Neutrophil (primary cell): ENCODE data around the gene PRKCQ.

Source experiments
- H3K27ac ChIP-seq: fragments of 200-600 bp; sonication (generic); 2 replicates; pipeline ENCODE4 v1.5.1; 2016; ENCODE audit warnings: mild to moderate bottlenecking, moderate library complexity
- H3K27me3 ChIP-seq: fragments of 200-600 bp; sonication (generic); 2 replicates; pipeline ENCODE4 v1.6.0; 2016; ENCODE audit warnings: mild to moderate bottlenecking
- H3K36me3 ChIP-seq: fragments of 200-600 bp; sonication (generic); 2 replicates; pipeline ENCODE4 v1.5.1; 2017
- H3K4me1 ChIP-seq, 2 experiments: fragments of 200-600 bp in 1 of 2; sonication (generic) in 1 of 2; 1 replicate in 1 of 2; 2 replicates in 1 of 2; pipeline versions ENCODE4 v1.5.1 to v1.6.1; 2013 to 2016; ENCODE audit warnings: low read depth in 1 of 2, low read length in 1 of 2, mild to moderate bottlenecking in 1 of 2, moderate library complexity in 1 of 2; ENCODE audit not compliant: control insufficient read depth in 1 of 2, insufficient read depth in 1 of 2
- H3K4me3 ChIP-seq, 2 experiments: fragments of 200-600 bp in 1 of 2; sonication (generic) in 1 of 2; 1 replicate in 1 of 2; 2 replicates in 1 of 2; pipeline ENCODE4 v1.5.1; 2013 to 2016; ENCODE audit warnings: low read depth in 1 of 2, low read length in 1 of 2, mild to moderate bottlenecking in 1 of 2, moderate library complexity in 1 of 2
- H3K9me3 ChIP-seq: fragments of 200-600 bp; sonication (generic); 2 replicates; pipeline ENCODE4 v1.5.1; 2016
- TF ChIP-seq, protein P1 (sequence below): fragments of 200-600 bp; sonication (generic); IDR thresholded peaks from 2 replicates; pipeline ENCODE4 v1.5.1; 2016; ENCODE audit warnings: antibody characterized with exemption

PRKCQ gene

GRCh38 chr10:6402349-6402709 lies 177.7 kb downstream of the PRKCQ start:
- H3K36me3 ChIP-seq: no peaks in the 10 kb centered on the region
- H3K9me3 ChIP-seq: no peaks in the 10 kb centered on the region
- no peak overlapping the region for H3K27ac ChIP-seq
- no peak overlapping the region for H3K4me3 ChIP-seq
- H3K4me1 ChIP-seq: peaks cover 47% of the 10 kb centered on the region in 2 experiments
- TF ChIP-seq, protein P1, sequence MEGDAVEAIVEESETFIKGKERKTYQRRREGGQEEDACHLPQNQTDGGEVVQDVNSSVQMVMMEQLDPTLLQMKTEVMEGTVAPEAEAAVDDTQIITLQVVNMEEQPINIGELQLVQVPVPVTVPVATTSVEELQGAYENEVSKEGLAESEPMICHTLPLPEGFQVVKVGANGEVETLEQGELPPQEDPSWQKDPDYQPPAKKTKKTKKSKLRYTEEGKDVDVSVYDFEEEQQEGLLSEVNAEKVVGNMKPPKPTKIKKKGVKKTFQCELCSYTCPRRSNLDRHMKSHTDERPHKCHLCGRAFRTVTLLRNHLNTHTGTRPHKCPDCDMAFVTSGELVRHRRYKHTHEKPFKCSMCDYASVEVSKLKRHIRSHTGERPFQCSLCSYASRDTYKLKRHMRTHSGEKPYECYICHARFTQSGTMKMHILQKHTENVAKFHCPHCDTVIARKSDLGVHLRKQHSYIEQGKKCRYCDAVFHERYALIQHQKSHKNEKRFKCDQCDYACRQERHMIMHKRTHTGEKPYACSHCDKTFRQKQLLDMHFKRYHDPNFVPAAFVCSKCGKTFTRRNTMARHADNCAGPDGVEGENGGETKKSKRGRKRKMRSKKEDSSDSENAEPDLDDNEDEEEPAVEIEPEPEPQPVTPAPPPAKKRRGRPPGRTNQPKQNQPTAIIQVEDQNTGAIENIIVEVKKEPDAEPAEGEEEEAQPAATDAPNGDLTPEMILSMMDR: no peak
- no peaks in the 10 kb centered on the region for H3K27me3 ChIP-seq

DNA sequence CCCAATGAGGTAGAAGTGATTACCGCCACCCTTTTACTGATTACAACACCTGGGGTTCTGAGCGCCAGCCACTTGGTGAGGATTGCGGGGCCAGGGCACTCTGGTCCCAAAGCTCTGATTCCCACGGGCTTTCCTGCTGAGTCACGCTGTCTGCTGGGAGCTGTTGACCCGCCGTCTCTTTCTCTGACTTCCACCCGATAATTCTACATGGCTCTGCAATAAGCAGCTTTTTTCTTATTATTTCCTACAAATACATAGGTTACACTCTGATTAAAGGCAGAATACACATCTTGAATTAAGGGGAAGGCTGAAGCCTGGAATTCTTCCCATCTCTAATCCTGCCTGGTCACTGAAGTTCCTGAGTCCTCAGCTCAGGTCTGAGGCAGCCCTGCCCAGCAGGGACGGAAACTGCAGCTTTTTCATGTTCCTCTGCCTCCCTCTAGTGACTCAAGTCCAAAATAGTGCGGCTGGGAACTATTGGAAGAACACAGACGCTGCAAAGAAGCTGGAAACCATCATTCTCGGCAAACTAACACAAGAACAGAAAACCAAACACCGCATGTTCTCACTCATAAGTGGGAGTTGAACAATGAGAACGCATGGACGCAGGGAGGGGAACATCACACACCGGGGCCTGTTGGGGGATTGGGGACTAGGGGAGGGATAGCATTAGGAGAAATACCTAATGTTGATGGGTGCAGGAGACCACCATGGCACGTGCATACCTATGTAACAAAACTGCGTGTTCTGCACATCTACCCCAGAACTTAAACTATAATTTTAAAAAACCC lies 178.3 kb downstream of the PRKCQ start:
- Histone ChIP-seq H3K4me3 (peak overlapping the region; percentile 39 to 60), H3K27ac (peak overlapping the region; percentile 92), H3K9me3 (no peaks in the 10 kb centered on the region)

DNA sequence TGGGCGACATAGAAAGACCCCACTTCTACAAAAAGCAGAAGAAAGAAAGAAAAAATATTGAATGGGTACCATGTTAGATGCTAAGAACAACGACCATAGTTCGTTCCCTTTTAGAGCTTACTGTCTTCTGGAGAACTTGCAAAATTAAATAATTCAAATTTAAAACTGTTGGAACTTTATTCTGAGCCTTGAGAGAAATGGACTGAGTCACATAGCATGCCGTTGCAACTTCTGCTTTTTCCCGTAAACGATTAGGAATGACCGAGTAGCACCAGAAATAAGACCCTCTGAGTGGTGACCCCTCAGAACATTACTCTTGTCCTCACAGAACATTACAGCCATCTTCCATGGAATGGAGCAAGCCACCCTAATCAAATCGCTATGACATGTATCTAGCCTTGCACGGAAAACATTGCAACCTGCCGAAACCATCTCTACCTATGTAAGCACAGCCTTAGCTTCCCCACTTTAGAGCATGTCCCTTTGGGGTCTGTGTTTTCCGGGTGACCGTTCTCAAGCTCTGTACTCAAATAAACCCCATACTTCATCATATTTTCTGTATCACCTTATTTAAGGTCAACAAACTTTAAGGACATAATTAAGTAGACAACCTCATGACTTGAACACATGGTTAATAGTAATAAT lies 179.1 kb downstream of the PRKCQ start:
- Histone ChIP-seq H3K27ac (peak overlapping the region; percentile 92), H3K27me3 (no peaks in the 10 kb centered on the region), H3K36me3 (no peaks in the 10 kb centered on the region), H3K4me1 (peaks cover 61% of the 10 kb centered on the region in 2 experiments), H3K4me3 (peak overlapping the region; percentile 39 to 60), H3K9me3 (no peaks in the 10 kb centered on the region)
- TF ChIP-seq, protein P1: no peak

More for the DNA sequence above, 178.3 kb downstream of the PRKCQ start:
- peaks cover 53% of the 10 kb centered on the region in 2 experiments for H3K4me1 ChIP-seq
- TF ChIP-seq, protein P1: peak; percentile 83
- H3K36me3 ChIP-seq: no peaks in the 10 kb centered on the region
- H3K27me3 ChIP-seq: no peaks in the 10 kb centered on the region

GRCh38 chr10:6400331-6400730 lies 179.7 kb downstream of the PRKCQ start:
- peak overlapping the region; percentile 39 to 60 for H3K4me3 ChIP-seq
- H3K4me1 ChIP-seq: peaks cover 67% of the 10 kb centered on the region in 2 experiments
- no peaks in the 10 kb centered on the region for H3K9me3 ChIP-seq
- TF ChIP-seq, protein P1: no peak
- peak overlapping the region; percentile 92 for H3K27ac ChIP-seq
- no peaks in the 10 kb centered on the region for H3K36me3 ChIP-seq
- H3K27me3 ChIP-seq: no peaks in the 10 kb centered on the region

DNA sequence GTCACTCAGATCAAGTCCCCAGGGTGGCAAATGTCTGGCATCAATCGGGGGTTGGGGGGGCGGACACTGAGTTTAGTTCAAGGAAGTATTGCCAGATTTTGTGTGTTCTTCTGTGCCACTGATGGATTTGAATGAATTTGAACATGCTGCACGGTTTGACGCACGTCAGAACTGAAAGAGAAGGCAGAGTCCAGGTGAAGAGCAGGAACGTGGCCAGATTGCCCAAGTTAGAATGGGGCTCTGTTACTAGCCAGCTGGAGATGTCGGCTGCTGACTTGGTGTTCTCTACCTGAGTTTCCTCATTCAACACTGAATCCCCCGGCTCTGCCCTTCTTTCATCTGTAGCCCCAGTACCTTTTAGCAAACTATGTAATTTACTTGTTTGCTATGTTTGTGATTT lies 180.2 kb downstream of the PRKCQ start:
- no peaks in the 10 kb centered on the region for H3K27me3 ChIP-seq
- TF ChIP-seq, protein P1: no peak
- no peaks in the 10 kb centered on the region for H3K36me3 ChIP-seq
- peaks cover 70 to 71% of the 10 kb centered on the region in 2 experiments for H3K4me1 ChIP-seq
- peak overlapping the region; percentile 92 for H3K27ac ChIP-seq
- H3K4me3 ChIP-seq: peak overlapping the region; percentile 39 to 60
- no peaks in the 10 kb centered on the region for H3K9me3 ChIP-seq
